AG09319 (cell line): ENCODE results near the gene CPXM2.

Experiments used
- DNase-seq: peaks from one replicate; pipeline ENCODE4 v3.0.0-alpha.2; 2010; ENCODE audit warnings: low read depth; ENCODE audit errors: extremely low read depth
- TF ChIP-seq, protein P1 (sequence below): IDR thresholded peaks from 2 replicates; pipeline ENCODE4 v1.5.1; 2011; ENCODE audit warnings: low read depth, mild to moderate bottlenecking, inconsistent platforms, low read length, moderate library complexity

The CPXM2 gene

DNA sequence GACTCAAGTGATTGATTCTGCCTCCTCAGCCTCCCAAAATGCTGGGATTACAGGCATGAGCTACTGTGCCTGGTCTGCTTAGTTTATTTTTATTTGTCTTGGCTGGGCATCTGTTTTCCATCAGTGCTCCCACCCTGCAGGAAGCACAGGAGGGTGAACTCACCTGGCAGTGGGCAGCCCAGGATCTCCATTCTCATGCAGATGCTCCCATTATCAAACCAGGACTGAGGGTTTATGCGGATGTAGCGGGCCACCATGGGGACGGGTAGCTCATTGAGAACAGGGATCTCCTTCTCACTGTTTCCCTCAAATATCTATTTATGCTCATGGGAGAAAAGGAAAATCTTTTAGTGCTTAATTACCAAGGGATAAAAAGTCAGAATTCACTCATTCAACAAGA lies 93.8 kb downstream of the CPXM2 start:
- TF ChIP-seq, protein P1, sequence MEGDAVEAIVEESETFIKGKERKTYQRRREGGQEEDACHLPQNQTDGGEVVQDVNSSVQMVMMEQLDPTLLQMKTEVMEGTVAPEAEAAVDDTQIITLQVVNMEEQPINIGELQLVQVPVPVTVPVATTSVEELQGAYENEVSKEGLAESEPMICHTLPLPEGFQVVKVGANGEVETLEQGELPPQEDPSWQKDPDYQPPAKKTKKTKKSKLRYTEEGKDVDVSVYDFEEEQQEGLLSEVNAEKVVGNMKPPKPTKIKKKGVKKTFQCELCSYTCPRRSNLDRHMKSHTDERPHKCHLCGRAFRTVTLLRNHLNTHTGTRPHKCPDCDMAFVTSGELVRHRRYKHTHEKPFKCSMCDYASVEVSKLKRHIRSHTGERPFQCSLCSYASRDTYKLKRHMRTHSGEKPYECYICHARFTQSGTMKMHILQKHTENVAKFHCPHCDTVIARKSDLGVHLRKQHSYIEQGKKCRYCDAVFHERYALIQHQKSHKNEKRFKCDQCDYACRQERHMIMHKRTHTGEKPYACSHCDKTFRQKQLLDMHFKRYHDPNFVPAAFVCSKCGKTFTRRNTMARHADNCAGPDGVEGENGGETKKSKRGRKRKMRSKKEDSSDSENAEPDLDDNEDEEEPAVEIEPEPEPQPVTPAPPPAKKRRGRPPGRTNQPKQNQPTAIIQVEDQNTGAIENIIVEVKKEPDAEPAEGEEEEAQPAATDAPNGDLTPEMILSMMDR, result no peak
- no peak for DNase-seq

DNA sequence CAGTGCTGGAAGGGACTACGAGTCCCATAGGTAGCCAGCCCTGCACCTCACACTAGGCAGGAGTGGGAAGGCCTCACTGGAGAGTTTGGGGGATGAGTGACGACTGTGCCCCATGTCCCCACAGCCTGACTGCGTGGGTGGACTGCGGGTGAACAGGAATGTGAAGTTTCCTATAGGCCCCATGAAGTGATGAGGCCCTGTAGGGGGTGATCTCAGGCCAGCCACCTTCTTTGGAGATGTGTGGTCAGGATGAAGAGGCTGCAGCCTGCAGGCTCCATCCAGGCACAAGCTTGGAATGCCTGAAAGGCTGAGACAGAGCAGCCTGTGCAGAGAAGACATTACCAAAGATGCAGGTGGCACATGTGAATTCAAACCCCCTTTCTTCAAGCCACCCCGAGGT lies 94.9 kb downstream of the CPXM2 start:
- TF ChIP-seq, protein P1, result no peak
- no peak for DNase-seq

DNA sequence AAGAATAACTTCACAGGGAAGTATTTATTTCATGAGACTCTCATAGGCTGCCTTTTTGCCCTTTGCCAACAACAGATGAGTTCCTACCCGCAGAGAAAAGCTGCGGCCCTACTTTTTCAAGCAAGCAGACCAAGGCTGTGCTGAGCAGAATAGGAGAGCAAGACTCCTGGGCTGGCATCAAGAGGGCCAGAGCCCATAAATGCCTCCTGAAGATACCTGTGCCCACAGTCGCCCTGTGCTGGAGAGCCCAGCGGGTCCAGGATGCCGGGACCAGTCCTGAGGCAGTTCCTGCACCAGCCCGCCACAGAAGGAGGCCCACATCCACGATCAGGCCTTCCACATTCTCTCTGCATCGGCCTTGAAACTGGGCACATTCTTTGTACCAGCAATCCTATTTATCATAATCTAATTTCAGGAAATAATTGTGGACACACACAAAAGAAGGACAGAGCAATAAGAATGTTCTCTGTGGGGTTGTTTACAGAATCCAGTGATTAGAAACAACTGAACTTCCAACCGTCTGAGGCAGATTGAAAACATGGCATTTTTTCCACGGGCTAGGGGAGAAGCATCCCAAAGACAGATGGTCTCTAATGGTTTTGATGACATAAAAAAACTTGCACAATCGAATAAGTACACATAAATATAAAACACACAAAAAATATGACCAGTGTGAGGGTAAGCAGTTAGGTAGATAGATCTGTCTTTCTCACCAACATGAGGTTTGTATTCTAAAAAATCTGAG lies 95.6 kb downstream of the CPXM2 start:
- TF ChIP-seq, protein P1, result no peak
- DNase-seq, result peak; percentile 50

DNA sequence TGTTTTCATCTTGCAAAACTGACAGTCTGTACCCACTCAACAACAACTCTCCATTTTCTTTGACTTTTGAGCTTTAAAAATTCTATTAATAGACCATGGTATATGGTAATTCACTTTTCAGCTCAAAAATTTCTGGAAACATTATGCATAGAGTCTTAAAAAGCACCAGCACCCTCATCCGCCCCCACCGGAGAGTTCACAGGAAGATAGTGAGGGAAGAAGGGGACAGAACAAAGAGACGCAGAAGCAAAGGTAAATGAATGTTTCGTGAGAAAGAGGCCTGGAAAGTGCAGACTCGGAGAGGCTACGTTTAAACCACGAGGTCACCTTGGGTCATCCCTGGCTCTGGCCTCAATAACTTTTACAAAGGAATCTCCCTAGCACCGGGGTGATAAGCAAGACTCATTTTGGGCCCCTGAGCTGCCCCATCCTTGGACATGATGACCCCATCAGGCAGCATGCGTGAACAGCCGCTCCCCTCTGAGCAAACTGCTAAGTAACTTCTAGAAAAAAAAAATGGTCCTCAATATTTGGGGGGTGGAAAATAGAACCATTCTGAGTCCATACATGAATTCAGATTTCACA lies 96.3 kb downstream of the CPXM2 start:
- TF ChIP-seq, protein P1, result no peak
- DNase-seq, result no peak

DNA sequence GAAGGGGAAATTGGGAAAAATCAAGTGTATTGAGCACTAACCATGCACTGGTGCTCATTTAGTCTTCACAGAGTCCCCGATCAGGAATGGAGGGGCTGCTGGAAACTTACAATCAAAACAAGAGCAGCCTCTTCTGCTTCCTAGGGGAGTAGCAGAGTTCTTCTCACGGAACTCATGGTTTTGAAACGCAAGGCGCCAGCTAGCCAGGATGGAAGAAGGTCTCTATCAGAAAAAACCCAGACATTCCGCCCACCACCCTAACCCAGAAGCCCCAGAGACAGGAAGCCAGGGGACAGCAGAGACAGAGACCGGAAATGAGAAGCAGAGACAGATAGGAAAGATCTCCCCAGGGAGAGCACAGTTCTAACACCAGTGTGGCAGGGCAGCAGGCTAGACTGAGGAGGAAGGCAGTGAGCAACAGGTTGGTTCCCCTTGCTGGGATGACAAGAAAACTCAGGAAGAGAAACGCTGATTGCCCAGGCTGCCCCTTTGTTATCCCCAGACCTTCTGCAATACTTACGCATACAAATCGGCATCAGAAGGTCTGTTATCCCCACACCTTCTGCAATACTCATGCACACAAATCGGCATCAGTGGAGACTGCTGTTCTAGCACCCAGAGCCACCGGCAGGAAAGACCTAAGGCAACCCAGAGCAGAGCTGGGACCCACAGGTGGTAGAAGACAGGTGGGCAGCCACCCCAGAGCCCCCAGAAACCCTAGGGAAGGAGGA lies 99.2 kb downstream of the CPXM2 start:
- DNase-seq, result no peak
- TF ChIP-seq, protein P1, result no peak

DNA sequence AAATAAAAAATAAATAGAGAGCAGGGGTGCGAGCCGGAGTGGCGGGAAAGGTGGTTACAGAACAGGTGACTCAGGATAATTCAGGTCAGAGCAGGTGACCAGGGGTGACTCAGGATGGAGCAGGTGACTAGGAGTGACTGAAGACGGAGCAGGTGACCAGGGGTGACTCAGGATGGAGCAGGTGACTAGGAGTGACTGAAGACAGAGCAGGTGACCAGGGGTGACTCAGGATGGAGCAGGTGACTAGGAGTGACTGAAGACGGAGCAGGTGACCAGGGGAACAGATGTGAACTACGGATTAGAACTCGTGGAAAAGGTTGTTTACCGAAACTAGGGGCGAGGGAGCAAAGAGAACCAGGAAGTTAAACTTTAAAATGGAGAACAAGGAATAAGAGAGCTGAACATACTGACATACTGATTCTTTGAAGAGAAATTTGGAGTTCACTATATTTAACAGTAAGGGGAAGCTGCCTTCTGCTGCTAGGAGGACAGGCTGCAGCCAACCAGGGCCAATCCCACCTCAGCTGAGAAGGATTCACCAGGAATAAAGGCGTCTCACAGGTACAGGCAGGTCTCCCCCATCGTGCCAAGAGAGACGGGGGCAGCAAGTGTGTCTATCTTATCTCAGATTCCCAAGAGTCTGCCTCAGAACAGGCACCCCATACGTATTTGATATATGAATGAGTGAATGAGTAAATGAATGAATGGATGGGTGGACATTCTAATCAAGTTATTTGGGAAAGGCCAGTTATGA lies 101.3 kb downstream of the CPXM2 start:
- no peak for DNase-seq

More for the DNA sequence above, 101.3 kb downstream of the CPXM2 start:
- TF ChIP-seq, protein P1, result no peak
